HCT116 (cell line): ENCODE results near the gene ARHGAP5. TPM values are rescaled to one million over a fixed set of nuclear protein-coding genes. Genes with fewer than 3 reads are reported as not detected.

Experiments
- ATAC-seq: fragments of 200-7000 bp; cut with Tn5 transposase; 2 replicates; pipeline ENCODE4 v1.9.1; 2020; ENCODE audit warnings: mild to moderate bottlenecking, moderate library complexity
- BruUV-seq: library from RNA; stranded (reverse); fragments of 400-500 nt; replicated peaks from 2 replicates; lab custom pipeline; 2021; lab: Mats Ljungman, UMichigan
- CTCF ChIA-PET: fragments of 300-600 bp; sonication (Branson Sonifier 250); formaldehyde crosslinking; loops from one replicate; lab custom pipeline; 2021; ENCODE audit warnings: antibody characterized with exemption; lab: Charles Lee
- POLR2A ChIA-PET: fragments of 300-600, 350-600 bp; sonication (Branson Sonifier 250); formaldehyde crosslinking; loops from one replicate; lab custom pipeline; 2021; ENCODE audit warnings: antibody characterized with exemption; lab: Charles Lee
- RAD21 ChIA-PET, 2 experiments: fragments of 300-600 bp; sonication (Branson Sonifier 250); formaldehyde crosslinking; loops; one replicate each; lab custom pipeline; 2023; ENCODE audit warnings: low total read pairs in 2 of 2; ENCODE audit not compliant: uncharacterized antibody in 2 of 2, unreplicated experiment in 2 of 2, low non-redundant PET in 1 of 2; lab: Charles Lee
- DNase-seq: peaks from one replicate; pipeline ENCODE4 v3.0.0-alpha.2; 2010; ENCODE audit warnings: low read depth, low spot score
- H2AFZ ChIP-seq: fragments of 200-600 bp; shearing (Covaris generic), sonication (generic); 2 replicates; pipeline ENCODE4 v1.6.1; 2017; ENCODE audit warnings: low read depth, mixed run types, mixed read lengths, antibody characterized with exemption, low read length; ENCODE audit not compliant: poor library complexity, severe bottlenecking
- H3K27ac ChIP-seq: 2 replicates; pipeline ENCODE4 v1.5.1; 2012; ENCODE audit warnings: low read depth, low read length
- H3K27me3 ChIP-seq: fragments of 200-600 bp; sonication (generic); 2 replicates; pipeline ENCODE4 v1.6.1; 2016; ENCODE audit warnings: mixed run types, low read length, mixed read lengths; ENCODE audit not compliant: insufficient read depth
- H3K36me3 ChIP-seq, 2 experiments: fragments of 200-500 bp in 1 of 2; fragments of 200-600 bp in 1 of 2; sonication (Bioruptor generic) in 1 of 2; sonication (generic) in 1 of 2; 2 replicates each; pipeline versions ENCODE4 v1.5.1 to v1.6.1; 2014 to 2016; ENCODE audit warnings: low read length in 2 of 2, inconsistent platforms in 1 of 2, mixed read lengths in 1 of 2, mixed run types in 1 of 2; ENCODE audit not compliant: insufficient read depth in 2 of 2, control insufficient read depth in 1 of 2
- H3K4me1 ChIP-seq, 2 experiments: fragments of 200-600 bp in 1 of 2; sonication (generic) in 1 of 2; 2 replicates each; pipeline versions ENCODE4 v1.5.1 to v1.6.1; 2012 to 2017; ENCODE audit warnings: low read length in 2 of 2, inconsistent platforms in 1 of 2, mild to moderate bottlenecking in 1 of 2, mixed read lengths in 1 of 2, mixed run types in 1 of 2, moderate library complexity in 1 of 2; ENCODE audit not compliant: insufficient read depth in 2 of 2, control insufficient read depth in 1 of 2
- H3K4me2 ChIP-seq: fragments of 200-600 bp; sonication (generic); 2 replicates; pipeline ENCODE4 v1.6.1; 2017; ENCODE audit warnings: mixed run types, low read length, mixed read lengths
- H3K4me3 ChIP-seq, 2 experiments: fragments of 200-600 bp in 1 of 2; sonication (generic) in 1 of 2; replicated peaks in 1 of 2; 2 replicates each; pipeline ENCODE4 v1.5.1; 2011 to 2016; ENCODE audit warnings: low read length in 2 of 2, control low read depth in 1 of 2, low read depth in 1 of 2, mild to moderate bottlenecking in 1 of 2, mixed read lengths in 1 of 2, mixed run types in 1 of 2
- H3K79me2 ChIP-seq: fragments of 200-600 bp; sonication (generic); 2 replicates; pipeline ENCODE4 v1.6.1; 2017; ENCODE audit warnings: mild to moderate bottlenecking, mixed run types, low read length, moderate library complexity, mixed read lengths; ENCODE audit not compliant: insufficient read depth
- H3K9ac ChIP-seq: fragments of 200-600 bp; sonication (generic); 2 replicates; pipeline ENCODE4 v1.6.1; 2016; ENCODE audit warnings: low read length, mixed read lengths
- H3K9me2 ChIP-seq: fragments of 200-600 bp; sonication (generic), shearing (Covaris generic); 2 replicates; pipeline ENCODE4 v1.6.1; 2017; ENCODE audit warnings: mixed run types, mild to moderate bottlenecking, moderate library complexity; ENCODE audit not compliant: insufficient read depth
- H3K9me3 ChIP-seq, 2 experiments: fragments of 200-500 bp in 1 of 2; fragments of 200-600 bp in 1 of 2; sonication (Bioruptor generic) in 1 of 2; sonication (generic) in 1 of 2; 2 replicates each; pipeline ENCODE4 v1.6.1; 2014 to 2017; ENCODE audit warnings: low read length in 2 of 2, mixed read lengths in 2 of 2, inconsistent platforms in 1 of 2, low read depth in 1 of 2, mild to moderate bottlenecking in 1 of 2, mixed run types in 1 of 2, moderate library complexity in 1 of 2; ENCODE audit not compliant: control insufficient read depth in 1 of 2, insufficient read depth in 1 of 2
- H4K20me1 ChIP-seq: fragments of 200-600 bp; sonication (generic), shearing (Covaris generic); 2 replicates; pipeline ENCODE4 v1.6.1; 2017; ENCODE audit warnings: mixed run types, mild to moderate bottlenecking, moderate library complexity; ENCODE audit not compliant: insufficient read depth
- ATF3 ChIP-seq: IDR thresholded peaks from 2 replicates; pipeline ENCODE4 v1.6.1; 2012
- CBX3 ChIP-seq: IDR thresholded peaks from 2 replicates; pipeline ENCODE4 v1.6.1; 2012; ENCODE audit warnings: low read depth
- CTCF ChIP-seq, 3 experiments: fragments of 200-600 bp in 1 of 3; sonication (generic) in 1 of 3; IDR thresholded peaks in 2 of 3; conservative IDR thresholded peaks in 1 of 3; 2 replicates each; pipeline ENCODE4 v1.5.1; 2012 to 2017; ENCODE audit warnings: low read depth in 2 of 3, low read length in 2 of 3, antibody characterized with exemption in 1 of 3, borderline replicate concordance in 1 of 3, control low read depth in 1 of 3, mild to moderate bottlenecking in 1 of 3, mixed read lengths in 1 of 3, mixed run types in 1 of 3, moderate library complexity in 1 of 3; ENCODE audit not compliant: insufficient read depth in 1 of 3
- ELF1 ChIP-seq: IDR thresholded peaks from 2 replicates; pipeline ENCODE4 v1.6.1; 2012; ENCODE audit warnings: low read depth, borderline replicate concordance
- EZH2 ChIP-seq: fragments of 200-600 bp; sonication (generic); IDR thresholded peaks from 2 replicates; pipeline ENCODE4 v1.6.1; 2017; ENCODE audit warnings: antibody characterized with exemption, mixed run types
- FOSL1 ChIP-seq: IDR thresholded peaks from 2 replicates; pipeline ENCODE4 v1.6.1; 2012; ENCODE audit warnings: low read depth
- JUND ChIP-seq: IDR thresholded peaks from 2 replicates; pipeline ENCODE4 v1.6.1; 2012
- POLR2A ChIP-seq: IDR thresholded peaks from 2 replicates; pipeline ENCODE4 v1.7.0; 2011; ENCODE audit warnings: borderline replicate concordance; ENCODE audit not compliant: insufficient read depth, insufficient read length; ENCODE audit errors: extremely low read depth
- POLR2AphosphoS5 ChIP-seq: IDR thresholded peaks from 2 replicates; pipeline ENCODE4 v1.6.1; 2011; ENCODE audit warnings: mild to moderate bottlenecking, low read depth, low read length, moderate library complexity
- RAD21 ChIP-seq: IDR thresholded peaks from 2 replicates; pipeline ENCODE4 v1.6.1; 2012; ENCODE audit warnings: low read depth, mild to moderate bottlenecking
- SRF ChIP-seq: IDR thresholded peaks from 2 replicates; pipeline ENCODE4 v1.6.1; 2012; ENCODE audit warnings: low read depth
- YY1 ChIP-seq: IDR thresholded peaks from 2 replicates; pipeline ENCODE4 v1.6.1; 2011; ENCODE audit warnings: low read length, low read depth, moderate library complexity, mild to moderate bottlenecking; ENCODE audit not compliant: insufficient replicate concordance; ENCODE audit errors: extremely low read depth
- ZBTB33 ChIP-seq: IDR thresholded peaks from 2 replicates; pipeline ENCODE4 v1.6.1; 2011; ENCODE audit warnings: mild to moderate bottlenecking, low read length, moderate library complexity; ENCODE audit not compliant: insufficient replicate concordance; ENCODE audit errors: extremely low read depth
- ZFX ChIP-seq: fragments of 450-650 bp; IDR thresholded peaks from 2 replicates; pipeline ENCODE4 v1.6.1; 2017
- intact Hi-C: fragments of 100-400 bp; cut with micrococcal nuclease; formaldehyde crosslinking; loops from 2 replicates; pipeline ENCODE4 v1.10.0; 2022
- total RNA-seq: library from RNA; stranded (reverse); gene quantifications from one replicate; pipeline ENCODE4 v1.2.1, GENCODE V29; 2021; ENCODE audit not compliant: unreplicated experiment

The ARHGAP5 gene
- total RNA-seq, 1 experiment from 2014 or later = 66.7 TPM

- DNase-seq (no peak), ATAC-seq (no peak)
- Histone ChIP-seq H4K20me1 (no peaks in the 10 kb centered on the region), H3K9ac (no peak overlapping the region), H3K79me2 (no peaks in the 10 kb centered on the region), H3K36me3 (no peaks in the 10 kb centered on the region), H3K4me1 (no peaks in the 10 kb centered on the region), H3K4me3 (no peak overlapping the region), H3K27ac (no peak overlapping the region), H3K27me3 (no peaks in the 10 kb centered on the region), H3K9me3 (0 out of 4 replicates have a peak, but pooled peaks cover 0 to 5% of the 10 kb centered on the region in 2 experiments), H3K9me2 (no peaks in the 10 kb centered on the region), H3K4me2 (no peak overlapping the region), H2AFZ (no peak overlapping the region)
- intact Hi-C loops = no loop called here
- TF ChIP-seq FOSL1 (no peak), POLR2A (no peak), YY1 (no peak), ZFX (no peak), CBX3 (no peak), CTCF (IDR thresholded peaks at IDR 0.05 in 2 of 3, conservative IDR thresholded peaks at IDR 0.05 in 1 of 3; ENCODE audit: borderline replicate concordance in 1 of 3, insufficient read depth in 1 of 3, low read depth in 2 of 3, low read length in 2 of 3) (no peak), SRF (no peak), RAD21 (no peak)
- ChIA-PET RAD21 (no interaction called here), POLR2A (no interaction called here), CTCF (no interaction called here)
- BruUV-seq = no TSS peak
These were observed 108.0 kb downstream of the ARHGAP5 start for GRCh38 chr14:32185097-32185496.

- H3K9me2 ChIP-seq = no peaks in the 10 kb centered on the region
- DNase-seq (no peak), ATAC-seq (no peak)
- H3K9ac ChIP-seq = no peak overlapping the region
- no peak overlapping the region for H2AFZ ChIP-seq
- no peaks in the 10 kb centered on the region for H3K36me3 ChIP-seq
- H3K27ac ChIP-seq = no peak overlapping the region
- 0 out of 4 replicates have a peak, but pooled peaks cover 0 to 5% of the 10 kb centered on the region in 2 experiments for H3K9me3 ChIP-seq
- no peaks in the 10 kb centered on the region for H3K4me1 ChIP-seq
- H3K4me3 ChIP-seq = no peak overlapping the region
- POLR2A ChIA-PET = no interaction called here
- no peaks in the 10 kb centered on the region for H3K79me2 ChIP-seq
- no peak overlapping the region for H3K4me2 ChIP-seq
- intact Hi-C loops = no loop called here
- no peaks in the 10 kb centered on the region for H3K27me3 ChIP-seq
- RAD21 ChIA-PET = no interaction called here
- no peaks in the 10 kb centered on the region for H4K20me1 ChIP-seq
- CTCF ChIA-PET = no interaction called here
- BruUV-seq = no TSS peak
- TF ChIP-seq ELF1 (no peak), ZBTB33 (no peak), RAD21 (no peak), YY1 (no peak), POLR2AphosphoS5 (no peak), SRF (no peak), ZFX (no peak), JUND (no peak), EZH2 (no peak), CTCF (IDR thresholded peaks at IDR 0.05 in 2 of 3, conservative IDR thresholded peaks at IDR 0.05 in 1 of 3; ENCODE audit: borderline replicate concordance in 1 of 3, insufficient read depth in 1 of 3, low read depth in 2 of 3, low read length in 2 of 3) (no peak), ATF3 (no peak)
These were observed 109.1 kb downstream of the ARHGAP5 start for GRCh38 chr14:32186248-32186647.
